Cardiac fibroblast (primary cell): Measurements from ENCODE around the gene GLOD4.
"Not testable (repeated sequence)": the region's sequence is repeated elsewhere in the genome, so short reads cannot be mapped to it uniquely, and the experiment has no call there.

Experiments used
- DNase-seq, 2 donors: peaks; one replicate each; pipeline versions ENCODE4 v3.0.0 to v3.0.0-alpha.2; 2010; ENCODE audit warnings: low read depth in 2 of 2
- H3K4me3 ChIP-seq, 2 donors: replicated peaks in 1 of 2; 1 replicate in 1 of 2; 2 replicates in 1 of 2; pipeline ENCODE4 v1.5.1; 2011; ENCODE audit warnings: low read depth in 2 of 2, low read length in 2 of 2, mild to moderate bottlenecking in 2 of 2, moderate library complexity in 1 of 2
- TF ChIP-seq, protein P1 (sequence below): IDR thresholded peaks from one replicate; pipeline ENCODE4 v1.5.1; 2011; ENCODE audit warnings: low read depth, mild to moderate bottlenecking, low read length, inconsistent platforms

Gene GLOD4

DNA sequence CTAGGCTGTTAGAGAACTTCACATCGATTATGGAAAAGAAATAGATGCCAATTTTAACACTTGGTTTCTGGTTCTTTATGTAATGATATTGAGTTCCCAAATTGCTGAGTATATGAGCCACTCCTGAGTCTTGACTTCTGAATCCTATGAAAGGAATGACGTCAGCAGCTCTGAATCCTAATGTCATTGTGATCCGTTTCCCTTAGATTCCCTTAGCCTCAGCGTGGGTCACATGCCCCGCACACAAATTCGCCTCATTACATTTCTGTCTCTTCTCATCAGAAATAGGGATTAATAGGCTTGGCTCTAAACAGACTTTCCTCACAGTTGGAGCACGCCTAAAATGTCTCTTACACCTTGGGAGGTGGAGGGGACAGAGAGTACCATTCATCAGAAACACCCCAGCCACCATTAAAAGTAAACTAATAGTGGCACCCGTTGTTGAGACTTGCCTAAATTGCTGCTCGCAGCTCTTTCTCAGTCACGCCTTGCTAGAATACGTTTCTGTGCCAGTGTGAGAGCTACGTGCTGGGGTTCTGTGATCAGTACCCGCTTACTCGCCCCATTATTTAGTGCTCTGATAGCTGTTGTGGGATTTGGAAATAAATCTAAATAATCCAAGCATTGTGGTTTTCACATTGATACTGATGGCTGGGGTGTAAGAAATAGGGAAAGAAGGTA, 7.2 kb upstream of the GLOD4 start:
- DNase-seq, result no peak
- H3K4me3 ChIP-seq, result no peak overlapping the region
- TF ChIP-seq, protein P1, sequence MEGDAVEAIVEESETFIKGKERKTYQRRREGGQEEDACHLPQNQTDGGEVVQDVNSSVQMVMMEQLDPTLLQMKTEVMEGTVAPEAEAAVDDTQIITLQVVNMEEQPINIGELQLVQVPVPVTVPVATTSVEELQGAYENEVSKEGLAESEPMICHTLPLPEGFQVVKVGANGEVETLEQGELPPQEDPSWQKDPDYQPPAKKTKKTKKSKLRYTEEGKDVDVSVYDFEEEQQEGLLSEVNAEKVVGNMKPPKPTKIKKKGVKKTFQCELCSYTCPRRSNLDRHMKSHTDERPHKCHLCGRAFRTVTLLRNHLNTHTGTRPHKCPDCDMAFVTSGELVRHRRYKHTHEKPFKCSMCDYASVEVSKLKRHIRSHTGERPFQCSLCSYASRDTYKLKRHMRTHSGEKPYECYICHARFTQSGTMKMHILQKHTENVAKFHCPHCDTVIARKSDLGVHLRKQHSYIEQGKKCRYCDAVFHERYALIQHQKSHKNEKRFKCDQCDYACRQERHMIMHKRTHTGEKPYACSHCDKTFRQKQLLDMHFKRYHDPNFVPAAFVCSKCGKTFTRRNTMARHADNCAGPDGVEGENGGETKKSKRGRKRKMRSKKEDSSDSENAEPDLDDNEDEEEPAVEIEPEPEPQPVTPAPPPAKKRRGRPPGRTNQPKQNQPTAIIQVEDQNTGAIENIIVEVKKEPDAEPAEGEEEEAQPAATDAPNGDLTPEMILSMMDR, result no peak

DNA sequence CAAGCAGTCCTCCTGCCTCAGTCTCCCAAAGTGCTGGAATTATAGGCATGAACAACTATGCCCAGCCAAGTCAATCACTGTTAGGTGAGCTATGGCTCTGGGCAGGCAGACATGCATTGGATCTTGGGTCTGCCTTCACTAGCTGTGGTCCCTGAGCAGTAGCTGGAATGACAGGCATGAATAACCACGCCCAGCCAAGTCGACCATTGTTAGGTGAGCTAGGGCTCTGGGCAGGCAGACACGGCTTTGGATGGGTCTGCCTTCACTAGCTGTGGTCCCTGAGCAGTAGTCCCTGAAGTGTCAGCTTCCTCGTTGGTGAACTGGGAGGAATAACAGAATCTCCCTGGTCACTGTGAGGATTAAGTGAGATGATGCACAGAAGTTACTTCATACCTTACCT, 6.5 kb upstream of the GLOD4 start:
- H3K4me3 ChIP-seq, result no peak overlapping the region
- TF ChIP-seq, protein P1, result no peak
- DNase-seq, result no peak

DNA sequence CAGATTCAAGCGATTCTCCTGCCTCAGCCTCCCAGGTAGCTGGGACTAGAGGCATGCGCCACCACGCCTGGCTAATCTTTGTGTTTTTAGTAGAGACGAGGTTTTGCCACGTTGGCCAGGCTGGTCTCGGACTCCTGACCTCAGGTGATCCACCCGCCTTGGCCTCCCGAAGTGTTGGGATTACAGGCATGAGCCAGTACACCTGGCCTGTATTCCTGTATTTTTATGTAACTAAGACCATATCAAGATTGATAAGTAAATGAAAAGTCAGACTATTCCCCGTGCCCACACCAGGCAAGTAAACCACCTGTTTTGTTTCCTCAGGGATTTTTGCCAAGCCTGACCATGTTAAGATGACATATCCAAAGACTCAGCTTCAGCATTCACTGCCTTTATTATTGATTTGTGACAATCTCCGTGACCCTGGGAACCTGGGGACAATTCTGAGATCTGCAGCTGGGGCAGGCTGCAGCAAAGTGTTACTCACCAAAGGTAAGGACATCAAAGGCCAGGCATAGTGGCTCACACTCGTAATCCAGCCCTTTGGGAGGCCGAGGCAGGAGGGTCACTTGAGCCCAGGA, 5.7 kb upstream of the GLOD4 start:
- no peak for DNase-seq
- TF ChIP-seq, protein P1, result no peak
- no peak overlapping the region for H3K4me3 ChIP-seq

DNA sequence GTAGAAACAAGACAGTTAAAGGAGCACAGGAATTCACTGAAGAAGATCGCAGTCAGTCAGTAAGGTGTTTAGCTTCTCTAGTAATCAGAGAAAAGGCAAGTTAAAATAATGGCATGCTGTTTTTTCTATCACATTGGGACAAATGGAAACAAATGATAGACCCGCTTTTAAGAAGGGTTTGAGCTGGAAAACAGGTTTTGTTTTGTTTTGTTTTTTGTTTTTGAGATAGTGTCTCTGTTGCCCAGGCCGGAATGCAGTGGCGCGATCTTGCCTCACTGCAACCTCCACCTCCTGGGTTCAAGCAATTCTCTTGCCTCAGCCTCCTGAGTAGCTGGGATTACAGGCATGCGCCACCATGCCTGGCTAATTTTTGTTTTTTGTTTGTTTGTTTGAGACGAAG, 3.8 kb upstream of the GLOD4 start:
- DNase-seq, H3K4me3 ChIP-seq: not testable (repeated sequence)

DNA sequence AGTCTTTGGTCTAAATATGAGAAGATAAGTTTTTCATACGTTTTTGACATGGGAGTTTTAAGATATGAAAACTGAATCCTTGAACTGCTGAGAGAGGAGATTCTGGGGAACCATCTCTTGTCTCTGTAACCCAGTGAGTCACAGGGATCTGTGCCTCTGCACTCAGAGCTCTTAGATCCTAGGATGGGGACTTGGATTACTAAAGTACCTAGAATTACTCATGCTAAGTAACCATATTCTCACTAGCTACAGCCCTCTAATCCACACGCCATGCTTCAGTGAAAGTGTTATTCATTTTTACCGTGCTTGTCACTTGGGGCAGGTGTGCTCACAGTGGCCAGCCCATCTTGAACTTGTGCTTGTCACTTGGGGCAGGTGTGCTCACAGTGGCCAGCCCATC, 2.1 kb upstream of the GLOD4 start:
- DNase-seq, result no peak
- no peak overlapping the region for H3K4me3 ChIP-seq
- TF ChIP-seq, protein P1, result no peak

DNA sequence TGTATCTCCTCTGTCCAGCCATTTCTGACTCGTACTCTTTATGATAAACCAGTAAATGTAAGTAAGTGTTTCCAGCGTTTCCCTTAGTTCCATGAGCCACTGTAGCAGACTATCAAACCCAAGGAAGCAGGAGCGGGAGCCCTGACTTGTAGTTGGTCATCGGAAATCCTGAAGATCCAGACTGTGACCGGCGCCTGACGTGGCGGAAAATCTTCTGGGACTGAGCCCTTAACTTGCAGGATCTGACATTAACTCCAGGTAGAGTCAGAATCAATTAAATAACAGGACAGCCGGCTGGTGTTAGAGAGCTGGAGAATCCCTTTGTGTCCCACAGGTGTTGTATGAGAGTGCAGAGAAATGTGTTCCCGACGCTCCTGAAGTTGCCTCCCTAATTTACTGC, 4.0 kb downstream of the GLOD4 start:
- DNase-seq, result no peak
- TF ChIP-seq, protein P1, result no peak

DNA sequence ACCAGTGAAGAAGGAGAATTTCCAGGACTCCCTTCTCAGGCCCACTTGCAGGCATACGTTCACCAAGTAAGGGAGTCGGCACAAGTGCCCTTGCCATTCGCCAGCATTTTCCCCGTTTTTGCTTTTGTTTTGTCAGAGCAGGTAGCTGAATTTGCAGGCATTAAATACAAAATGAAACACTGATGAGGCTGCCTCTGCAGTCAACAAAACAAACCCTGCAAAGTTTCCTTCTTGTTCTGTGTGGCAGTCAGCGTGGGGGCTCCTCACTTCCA, 7.8 kb downstream of the GLOD4 start:
- TF ChIP-seq, protein P1, result no peak
- no peak for DNase-seq
- no peak overlapping the region for H3K4me3 ChIP-seq

More for the DNA sequence above, 4.0 kb downstream of the GLOD4 start:
- H3K4me3 ChIP-seq, result no peak overlapping the region
